ENCODE data around the gene QSOX2.

- TF ChIP-seq CTCF (IDR thresholded peaks at IDR 0.05; ENCODE audit: low read depth, low read length, missing input control) = no peak
- no peak for TF ChIP-seq GABPA (IDR thresholded peaks at IDR 0.05 in 1 of 2, conservative IDR thresholded peaks at IDR 0.05 in 1 of 2)
- no peak for TF ChIP-seq REST (IDR thresholded peaks at IDR 0.05)
- TF ChIP-seq, protein P1, sequence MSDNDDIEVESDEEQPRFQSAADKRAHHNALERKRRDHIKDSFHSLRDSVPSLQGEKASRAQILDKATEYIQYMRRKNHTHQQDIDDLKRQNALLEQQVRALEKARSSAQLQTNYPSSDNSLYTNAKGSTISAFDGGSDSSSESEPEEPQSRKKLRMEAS (IDR thresholded peaks at IDR 0.05) = no peak
- no peak for TF ChIP-seq FOXA1 (IDR thresholded peaks at IDR 0.05)
- TF ChIP-seq HNF4G (IDR thresholded peaks at IDR 0.05) = no peak
- no peak for TF ChIP-seq TAF1 (conservative IDR thresholded peaks at IDR 0.05)
Observed at GRCh38 chr9:136247947-136248637, 2.5 kb upstream of the QSOX2 start.

Measured in liver (tissue), 3 donors.